GM12878 (cell line): ENCODE results near the gene PGAM2. TPM values are rescaled to one million over a fixed set of nuclear protein-coding genes. Genes with fewer than 3 reads are reported as not detected.

Experiments used
- BCL11A ChIP-seq: IDR thresholded peaks from 2 replicates; pipeline ENCODE4 v1.6.1; 2011; ENCODE audit warnings: low read depth, low read length
- CHD2 ChIP-seq: IDR thresholded peaks from 2 replicates; pipeline ENCODE4 v1.6.1; 2011; ENCODE audit warnings: low read depth, low read length, improper control_type of control experiment, borderline replicate concordance
- ELK1 ChIP-seq: IDR thresholded peaks from 2 replicates; pipeline ENCODE4 v1.6.1; 2012; ENCODE audit warnings: low read depth, low read length, improper control_type of control experiment
- HDAC6 ChIP-seq: fragments of 200-600 bp; sonication (generic); IDR thresholded peaks from one replicate; pipeline ENCODE4 v1.8.0; 2017; ENCODE audit warnings: antibody characterized with exemption; ENCODE audit not compliant: unreplicated experiment
- HDGF ChIP-seq: fragments of 450-650 bp; IDR thresholded peaks from 2 replicates; pipeline ENCODE4 v1.6.1; 2016; ENCODE audit warnings: antibody characterized with exemption
- IRF5 ChIP-seq: fragments of 450-650 bp; IDR thresholded peaks from 2 replicates; pipeline ENCODE4 v1.6.1; 2017; ENCODE audit warnings: borderline replicate concordance
- KLF5 ChIP-seq: fragments of 450-650 bp; IDR thresholded peaks from 2 replicates; pipeline ENCODE4 v1.6.1; 2014; ENCODE audit warnings: mild to moderate bottlenecking; ENCODE audit not compliant: partially characterized antibody
- POU2F2 ChIP-seq: IDR thresholded peaks from 3 replicates; pipeline ENCODE4 v1.6.1; 2011; ENCODE audit warnings: low read depth, mild to moderate bottlenecking, low read length, borderline replicate concordance
- RCOR1 ChIP-seq: conservative IDR thresholded peaks from 2 replicates; pipeline ENCODE4 v1.6.1; 2012; ENCODE audit warnings: low read depth, low read length, improper control_type of control experiment
- SIN3A ChIP-seq: IDR thresholded peaks from 2 replicates; pipeline ENCODE4 v1.6.1; 2012; ENCODE audit warnings: low read depth, low read length, improper control_type of control experiment
- SIX5 ChIP-seq: IDR thresholded peaks from 2 replicates; pipeline ENCODE4 v1.6.1; 2011; ENCODE audit warnings: mild to moderate bottlenecking, low read depth, low read length, moderate library complexity; ENCODE audit not compliant: severe bottlenecking
- SP1 ChIP-seq: IDR thresholded peaks from one replicate; pipeline ENCODE4 v1.6.1; 2011; ENCODE audit warnings: low read depth, low read length
- SPI1 ChIP-seq: IDR thresholded peaks from 2 replicates; pipeline ENCODE4 v1.6.1; 2011; ENCODE audit warnings: low read depth, mild to moderate bottlenecking, low read length, moderate library complexity, borderline replicate concordance; ENCODE audit not compliant: insufficient read depth
- STAT3 ChIP-seq: IDR thresholded peaks from 2 replicates; pipeline ENCODE4 v1.6.1; 2011; ENCODE audit warnings: low read depth, low read length, improper control_type of control experiment
- YBX1 ChIP-seq: fragments of 450-650 bp; IDR thresholded peaks from 2 replicates; pipeline ENCODE4 v1.6.1; 2016; ENCODE audit warnings: antibody characterized with exemption
- YY1 ChIP-seq: IDR thresholded peaks from 2 replicates; pipeline ENCODE4 v1.6.1; 2011; ENCODE audit warnings: low read depth, mild to moderate bottlenecking, low read length
- ZBTB4 ChIP-seq: fragments of 450-650 bp; formaldehyde crosslinking; IDR thresholded peaks from 2 replicates; pipeline ENCODE4 v1.4.0; 2022; ENCODE audit warnings: mild to moderate bottlenecking, moderate library complexity
- ZNF207 ChIP-seq: fragments of 450-650 bp; IDR thresholded peaks from 2 replicates; pipeline ENCODE4 v1.6.1; 2014; ENCODE audit warnings: antibody characterized with exemption, mild to moderate bottlenecking, borderline replicate concordance
- ZNF24 ChIP-seq: fragments of 450-650 bp; IDR thresholded peaks from 2 replicates; pipeline ENCODE4 v1.6.1; 2017; ENCODE audit warnings: antibody characterized with exemption, mild to moderate bottlenecking
- ZNF384 ChIP-seq: IDR thresholded peaks from 2 replicates; pipeline ENCODE4 v1.6.1; 2012; ENCODE audit warnings: low read depth, mild to moderate bottlenecking, low read length, improper control_type of control experiment, borderline replicate concordance
- ZNF622 ChIP-seq: fragments of 450-650 bp; IDR thresholded peaks from 2 replicates; pipeline ENCODE4 v1.6.1; 2017; ENCODE audit warnings: mild to moderate bottlenecking, inconsistent platforms
- ZNF687 ChIP-seq: fragments of 450-650 bp; IDR thresholded peaks from 2 replicates; pipeline ENCODE4 v1.6.1; 2017; ENCODE audit warnings: mild to moderate bottlenecking, moderate library complexity
- polyA plus RNA-seq, 11 experiments: library from polyadenylated mRNA; depleted of rRNA in 4 of 11; unstranded in 6 of 11; stranded (reverse) in 5 of 11; fragments of >200 nt; fragmentation: Nextera tagmentation in 4 of 11; fragmentation: Illumina TruSeq in 1 of 11; extraction: Ambion mirVana in 4 of 11; extraction: Trizol in 1 of 11; gene quantifications; 1 replicate in 1 of 11; 2 replicates in 10 of 11; pipeline versions ENCODE4 v1.2.1 to v1.2.3, GENCODE V29; 2011 to 2016; ENCODE audit warnings: inconsistent platforms in 2 of 11, missing spikeins in 2 of 11, low read depth in 1 of 11
- total RNA-seq, 4 experiments: library from RNA; depleted of rRNA in 3 of 4; stranded (reverse); fragments of >200 nt in 3 of 4; fragmentation: Illumina TruSeq in 1 of 4; extraction: Trizol in 1 of 4; gene quantifications; 2 replicates each; pipeline versions ENCODE4 v1.2.1 to v1.2.3, GENCODE V29; 2013 to 2021

PGAM2 gene
- total and polyA plus RNA-seq, 10 of the 15 experiments (the other 5 are each of a cell fraction or from before 2014, with no cell fraction given), result not detected

GRCh38 chr7:44082541-44083207 lies 17.3 kb upstream of the PGAM2 start (continued):
- TF ChIP-seq IRF5 (no peak), HDGF (0 out of 2 replicates have a peak, but pooled peaks have one; percentile 24), ZNF687 (no peak), RCOR1 (no peak), YBX1 (no peak), ZNF207 (no peak), BCL11A (no peak), YY1 (no peak), POU2F2 (peak; percentile 87; the same call in 2 of the 3 replicates), STAT3 (no peak), SIX5 (no peak), ZBTB4 (CRISPR knock-in tag) (no peak), CHD2 (peak; percentile 61; the same call in 1 of the 2 replicates), SPI1 (no peak), ELK1 (0 out of 2 replicates have a peak, but pooled peaks have one; percentile 2), SP1 (peak; percentile 95), ZNF24 (no peak), HDAC6 (no peak), ZNF384 (no peak), KLF5 (no peak), ZNF622 (no peak), SIN3A (no peak)
